ENCODE results near the gene COPB1. TPM values are rescaled to one million over a fixed set of nuclear protein-coding genes. Genes with fewer than 3 reads are reported as not detected.

COPB1 gene, protein sequence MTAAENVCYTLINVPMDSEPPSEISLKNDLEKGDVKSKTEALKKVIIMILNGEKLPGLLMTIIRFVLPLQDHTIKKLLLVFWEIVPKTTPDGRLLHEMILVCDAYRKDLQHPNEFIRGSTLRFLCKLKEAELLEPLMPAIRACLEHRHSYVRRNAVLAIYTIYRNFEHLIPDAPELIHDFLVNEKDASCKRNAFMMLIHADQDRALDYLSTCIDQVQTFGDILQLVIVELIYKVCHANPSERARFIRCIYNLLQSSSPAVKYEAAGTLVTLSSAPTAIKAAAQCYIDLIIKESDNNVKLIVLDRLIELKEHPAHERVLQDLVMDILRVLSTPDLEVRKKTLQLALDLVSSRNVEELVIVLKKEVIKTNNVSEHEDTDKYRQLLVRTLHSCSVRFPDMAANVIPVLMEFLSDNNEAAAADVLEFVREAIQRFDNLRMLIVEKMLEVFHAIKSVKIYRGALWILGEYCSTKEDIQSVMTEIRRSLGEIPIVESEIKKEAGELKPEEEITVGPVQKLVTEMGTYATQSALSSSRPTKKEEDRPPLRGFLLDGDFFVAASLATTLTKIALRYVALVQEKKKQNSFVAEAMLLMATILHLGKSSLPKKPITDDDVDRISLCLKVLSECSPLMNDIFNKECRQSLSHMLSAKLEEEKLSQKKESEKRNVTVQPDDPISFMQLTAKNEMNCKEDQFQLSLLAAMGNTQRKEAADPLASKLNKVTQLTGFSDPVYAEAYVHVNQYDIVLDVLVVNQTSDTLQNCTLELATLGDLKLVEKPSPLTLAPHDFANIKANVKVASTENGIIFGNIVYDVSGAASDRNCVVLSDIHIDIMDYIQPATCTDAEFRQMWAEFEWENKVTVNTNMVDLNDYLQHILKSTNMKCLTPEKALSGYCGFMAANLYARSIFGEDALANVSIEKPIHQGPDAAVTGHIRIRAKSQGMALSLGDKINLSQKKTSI
- 206 and 265 TPM in 2 replicates for total RNA-seq

DNA sequence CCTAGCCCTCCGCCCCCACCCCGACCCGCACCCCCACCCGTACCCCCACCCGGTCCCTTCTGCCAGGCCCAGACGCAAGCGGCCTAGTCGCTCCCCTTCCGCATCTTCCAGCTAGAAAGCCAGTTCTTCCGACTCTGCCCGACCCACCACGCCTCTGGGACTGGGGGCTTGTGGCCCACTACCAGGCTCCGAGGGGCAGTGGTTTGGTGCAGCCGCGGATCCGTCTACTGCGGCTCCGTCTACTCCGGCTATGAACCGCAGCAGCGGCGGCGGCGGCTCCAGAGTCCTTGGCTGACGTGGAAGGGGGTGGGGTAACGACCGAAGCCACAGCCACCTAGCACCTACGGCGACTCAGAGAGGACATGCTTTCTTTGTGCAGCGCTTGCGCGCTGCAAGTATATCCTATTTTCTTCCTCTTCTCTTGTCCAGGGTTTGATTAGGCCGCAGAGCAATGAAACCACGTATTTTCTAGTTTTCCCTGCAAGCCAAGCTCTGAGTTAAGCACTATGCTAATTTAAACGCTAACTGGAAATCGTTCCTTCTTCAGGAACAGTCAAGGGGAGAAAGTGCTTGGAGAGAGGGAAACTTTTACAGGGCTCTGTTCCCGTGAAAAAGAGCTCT lies at the start of gene COPB1:
TSS of gene COPB1 (minus strand) at position 252 of the 621 bp plus-strand sequence. CDS start 883 bp downstream, outside the sequence.

DNA sequence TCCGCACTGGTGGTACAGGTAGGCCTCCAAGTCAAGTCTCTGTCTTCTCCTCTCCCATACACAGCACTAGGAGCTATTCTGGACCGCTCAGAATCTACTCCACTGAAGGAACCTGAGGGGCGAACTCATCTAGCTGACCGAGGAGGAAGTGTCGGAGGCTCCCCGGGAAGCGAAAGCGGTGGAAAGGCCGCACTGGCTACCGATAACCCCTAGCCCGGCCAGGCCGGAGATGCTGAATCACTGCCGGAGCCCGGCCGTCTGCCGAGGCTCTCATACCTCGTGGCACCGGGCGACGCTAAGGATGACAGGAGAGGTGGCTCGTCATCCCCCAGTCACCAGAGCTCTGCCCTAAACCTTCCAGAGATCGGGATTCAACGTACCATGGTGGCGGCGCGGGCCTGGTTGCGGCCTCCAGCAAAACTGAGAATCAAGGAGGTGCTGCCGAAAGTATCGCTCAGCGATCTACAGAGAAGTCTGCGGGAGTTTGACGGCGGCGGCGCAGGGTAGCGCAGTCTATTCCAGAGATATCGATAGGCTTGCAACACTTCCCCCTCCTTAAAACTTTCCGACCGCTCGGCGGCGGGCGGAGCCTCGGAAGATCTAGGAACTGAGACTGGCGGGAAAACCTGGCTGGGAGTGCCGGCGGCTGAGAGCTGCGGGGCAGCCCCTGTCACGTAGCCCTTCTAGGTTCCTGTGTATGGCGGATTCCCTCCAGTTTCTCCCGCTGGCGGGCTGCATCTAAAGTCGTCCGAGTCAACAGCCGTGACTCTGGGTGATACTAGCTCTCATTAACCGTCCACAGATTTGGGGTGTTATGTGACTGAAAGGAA lies 20.5 kb upstream of the COPB1 start, which contains the start of gene PSMA1:
TSS of gene PSMA1 (minus strand) at position 470 of the 830 bp plus-strand sequence. CDS start at position 383, 87 bp downstream.

Other genes with a start within 250 kb of the COPB1 start
- 85.3 and 85.4 TPM in 2 replicates for gene RRAS2, start 140.6 kb downstream of the COPB1 start, total RNA-seq
- gene PSMA1, start 20.6 kb upstream of the COPB1 start, total RNA-seq: 210 TPM in 2 replicates
- 0.18 and 1.2 TPM in 2 replicates for gene PDE3B, start 144.0 kb upstream of the COPB1 start, total RNA-seq

Measured in myometrial cell (primary cell).